Thyroid gland (tissue), 4 donors: ENCODE results near the gene ERVH48-1.

Source experiments
- CTCF ChIP-seq, 6 experiments: fragments of 200-600 bp in 3 of 6; fragments of 450-650 bp in 3 of 6; sonication (generic) in 3 of 6; IDR thresholded peaks; one replicate each; pipeline ENCODE4 v1.5.1; 2016 to 2019; ENCODE audit warnings: antibody characterized with exemption in 6 of 6, mild to moderate bottlenecking in 2 of 6, inconsistent platforms in 1 of 6, moderate library complexity in 1 of 6
- POLR2A ChIP-seq, 2 donors: fragments of 450-650 bp; IDR thresholded peaks; one replicate each; pipeline ENCODE4 v1.6.1; 2017; ENCODE audit warnings: antibody characterized with exemption in 2 of 2, mild to moderate bottlenecking in 2 of 2, moderate library complexity in 1 of 2

- TF ChIP-seq CTCF (IDR thresholded peaks at IDR 0.05) (no peak), POLR2A (IDR thresholded peaks at IDR 0.05) (no peak)
Observed at GRCh38 chr21:42962380-42963007, 37.1 kb upstream of the ERVH48-1 start.
